DMS53 treated with DMSO at 0.1 percent for 48 hours (cell line): ENCODE data around the gene MCM10.

ENCODE experiments used
- DNase-seq: peaks from one replicate; lab custom pipeline; 2025; ENCODE audit not compliant: unreplicated experiment; lab: John Stamatoyannopoulos, UW

The MCM10 gene

DNA sequence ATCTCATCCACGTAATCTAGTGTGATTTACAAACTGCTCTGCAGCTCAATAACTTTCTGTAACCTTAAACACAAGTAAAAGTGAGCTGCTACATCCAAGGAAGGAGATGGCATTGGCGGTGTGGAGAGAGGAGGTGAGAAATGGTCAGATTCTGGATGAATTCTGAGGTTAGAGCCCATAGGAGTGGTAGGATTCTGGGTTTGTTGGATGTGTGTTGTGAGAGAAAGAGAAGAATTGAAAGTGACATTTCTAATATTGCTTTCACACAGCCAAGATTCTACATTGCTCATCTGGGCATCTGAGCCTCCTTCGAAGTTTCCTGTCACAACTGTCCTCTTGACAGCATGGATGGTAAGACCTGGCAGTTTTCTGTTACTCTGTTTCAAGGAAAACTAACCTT, 2.5 kb downstream of the MCM10 start:
- DNase-seq, result no peak

DNA sequence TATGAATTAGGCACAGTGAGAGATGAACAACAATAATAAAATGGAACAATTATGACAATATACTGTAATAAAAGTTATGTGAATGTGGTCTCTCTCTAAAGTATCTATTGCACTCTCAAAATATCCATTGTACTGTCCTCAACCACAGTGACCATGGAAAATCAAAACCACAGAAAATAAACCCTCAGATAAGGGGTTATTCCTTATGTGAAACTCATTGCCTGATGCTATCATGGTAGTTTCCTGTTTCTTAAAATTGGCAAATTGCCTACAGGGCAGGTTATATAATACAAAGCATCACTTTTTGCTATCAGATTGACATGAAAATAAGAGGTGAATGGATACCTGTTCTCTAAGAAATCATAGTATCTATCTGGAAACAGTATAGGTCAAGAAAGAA, 3.8 kb downstream of the MCM10 start:
- no peak for DNase-seq

DNA sequence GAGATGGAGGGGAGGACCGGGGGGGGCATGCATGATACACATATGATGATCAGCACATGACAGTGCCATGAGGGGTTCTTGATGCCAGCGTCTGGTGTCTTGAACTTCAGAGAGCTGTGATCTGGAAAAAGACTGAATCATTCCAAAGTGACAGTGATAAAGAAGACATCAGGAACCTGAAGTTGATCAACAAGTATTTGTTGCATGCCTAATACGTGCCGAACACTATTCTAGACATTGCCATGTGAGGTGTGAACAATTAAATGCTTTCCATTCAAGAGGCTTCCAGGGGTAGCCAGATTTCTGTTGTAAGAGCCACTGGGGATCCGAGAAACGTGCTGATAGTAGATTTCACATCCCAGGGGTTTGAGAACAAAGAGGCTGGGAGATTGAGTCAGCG, 6.2 kb downstream of the MCM10 start:
- no peak for DNase-seq

GRCh38 chr10:13168781-13169180, 7.4 kb downstream of the MCM10 start:
- DNase-seq, result no peak

- no peak for DNase-seq
These were observed 12.3 kb downstream of the MCM10 start for GRCh38 chr10:13173616-13174015.

DNA sequence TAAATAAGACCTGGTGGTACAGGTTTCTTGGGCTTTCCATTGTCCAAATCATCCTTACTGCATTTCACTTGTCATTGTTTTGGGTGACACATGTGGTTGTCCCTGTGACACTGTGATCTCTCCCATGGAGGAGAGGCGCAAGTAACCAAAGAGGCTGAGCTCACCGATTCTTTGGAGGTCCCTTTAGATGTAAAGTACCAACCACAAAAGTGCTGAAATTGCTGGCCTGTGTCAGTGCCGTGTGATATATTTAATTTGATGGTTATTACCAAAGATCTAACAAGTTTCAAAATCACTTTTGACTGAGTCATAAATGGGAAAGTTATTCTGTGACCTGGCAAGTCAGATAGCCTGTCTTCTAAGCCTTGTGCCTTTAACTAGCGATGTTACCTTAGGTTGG, 19.4 kb downstream of the MCM10 start:
- DNase-seq, result no peak

DNA sequence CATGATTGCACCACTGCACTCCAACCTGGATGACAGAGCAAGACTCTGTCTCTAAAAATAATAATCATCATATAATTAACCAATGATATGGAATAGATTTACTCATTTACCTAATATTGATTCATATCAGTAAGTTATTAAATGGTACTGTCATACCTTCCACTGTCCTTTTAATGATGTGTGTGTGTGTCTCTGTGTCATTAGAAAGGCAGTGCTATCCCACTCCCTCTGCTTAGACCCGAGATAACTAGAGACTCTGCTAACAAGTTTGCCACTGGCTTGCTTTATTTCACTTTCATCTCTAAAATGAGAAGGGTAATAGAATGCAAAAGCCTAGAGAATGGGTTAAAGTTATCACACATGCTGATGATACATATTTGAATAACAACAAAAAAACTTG, 21.1 kb downstream of the MCM10 start:
- no peak for DNase-seq

- DNase-seq, result no peak
These were observed 22.3 kb downstream of the MCM10 start for GRCh38 chr10:13183625-13184024.

DNA sequence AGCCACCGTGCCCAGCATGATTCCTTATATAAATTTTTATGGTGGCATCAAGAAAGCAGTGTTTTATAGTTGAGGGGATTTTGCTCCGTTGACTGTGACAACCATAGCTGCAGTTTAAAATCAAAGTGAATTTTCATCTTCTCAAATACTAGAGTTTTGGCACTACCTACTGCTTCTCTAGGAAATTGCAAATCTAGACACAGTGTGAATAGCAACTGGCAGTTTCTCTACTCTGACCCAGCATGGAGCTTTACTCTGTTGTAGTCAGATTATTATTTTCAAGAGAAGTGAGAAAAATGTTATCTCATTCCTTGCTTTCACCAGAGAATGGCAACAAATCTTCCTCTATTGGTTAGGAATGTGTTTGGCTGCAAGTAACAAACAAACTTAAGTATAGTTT, 22.9 kb downstream of the MCM10 start:
- DNase-seq, result no peak

GRCh38 chr10:13184730-13185514, 23.6 kb downstream of the MCM10 start:
- no peak for DNase-seq

DNA sequence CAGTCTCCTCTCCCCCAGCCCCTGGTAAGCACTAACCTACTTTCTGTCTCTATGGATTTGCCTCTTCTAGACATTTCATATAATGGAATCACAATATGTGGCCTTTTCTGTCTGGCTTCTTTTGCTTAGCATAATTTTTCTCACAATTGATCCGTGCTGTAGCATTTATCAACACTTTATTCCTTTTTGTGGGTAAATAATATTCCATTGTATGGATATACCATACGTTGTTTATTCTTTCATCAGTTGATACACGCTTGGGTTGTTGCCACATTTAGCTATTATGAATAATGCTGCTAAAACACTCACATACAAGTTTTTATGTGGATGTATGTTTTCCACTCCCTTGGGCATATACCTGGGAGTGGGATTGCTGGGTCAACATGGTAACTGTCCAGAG, 25.8 kb downstream of the MCM10 start:
- DNase-seq, result no peak

- DNase-seq, result no peak
These were observed 27.2 kb downstream of the MCM10 start for GRCh38 chr10:13188593-13188992.

DNA sequence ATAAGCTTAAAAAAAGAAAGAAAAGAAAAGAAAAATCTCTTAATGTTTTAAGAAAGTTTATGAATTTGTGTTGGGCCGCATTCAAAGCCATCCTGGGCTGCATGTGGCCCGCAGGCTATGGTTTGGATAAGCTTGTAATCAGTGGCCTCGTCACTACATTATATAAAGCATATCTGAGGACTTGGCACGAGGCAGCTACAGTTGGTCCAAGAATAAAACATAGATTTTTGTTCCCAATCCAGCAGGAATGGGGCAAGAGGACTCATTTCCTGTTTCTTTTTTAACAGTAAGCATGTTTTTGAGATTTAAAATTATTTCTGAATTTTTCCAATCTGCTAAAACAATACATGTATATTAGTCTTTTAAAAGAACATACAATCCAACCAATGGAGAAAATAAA, 28.6 kb downstream of the MCM10 start:
- no peak for DNase-seq

DNA sequence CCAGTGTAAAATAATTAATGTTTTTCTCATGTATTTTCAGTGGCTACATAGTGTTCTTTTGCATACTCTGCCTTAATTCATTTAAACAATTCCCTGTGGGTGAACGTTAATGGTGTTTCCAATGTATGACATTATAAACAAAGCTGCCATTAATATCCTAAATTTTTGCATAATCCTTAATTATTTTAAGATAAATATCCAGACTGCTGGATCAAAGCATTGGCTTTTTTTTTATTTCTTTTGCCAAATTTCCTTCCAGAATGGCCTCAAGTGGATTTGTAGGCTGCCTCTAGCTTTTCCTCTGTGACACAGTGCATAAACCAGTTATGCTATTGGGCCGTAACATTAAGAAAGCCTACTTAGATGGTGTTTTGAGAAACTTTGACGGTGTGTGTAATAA, 29.5 kb downstream of the MCM10 start:
- no peak for DNase-seq

DNA sequence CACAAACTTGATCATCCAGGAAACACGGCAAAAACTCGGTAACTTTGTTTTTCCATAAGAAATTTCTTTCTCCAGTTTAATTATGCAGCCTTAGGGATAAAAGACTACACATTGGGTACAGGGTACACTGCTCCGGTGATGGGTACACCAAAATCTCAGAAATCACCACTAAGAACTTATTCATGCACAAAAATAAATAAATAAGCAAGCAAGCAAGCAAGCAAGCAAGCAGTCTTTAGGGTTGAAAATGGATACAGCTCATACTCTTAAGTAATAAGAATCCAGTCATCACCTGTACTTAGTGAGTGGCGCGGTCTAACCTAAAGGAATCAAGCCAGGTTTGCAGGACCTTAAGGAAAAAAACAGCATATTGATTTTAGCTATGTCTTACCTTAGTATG, 30.0 kb downstream of the MCM10 start:
- no peak for DNase-seq

DNA sequence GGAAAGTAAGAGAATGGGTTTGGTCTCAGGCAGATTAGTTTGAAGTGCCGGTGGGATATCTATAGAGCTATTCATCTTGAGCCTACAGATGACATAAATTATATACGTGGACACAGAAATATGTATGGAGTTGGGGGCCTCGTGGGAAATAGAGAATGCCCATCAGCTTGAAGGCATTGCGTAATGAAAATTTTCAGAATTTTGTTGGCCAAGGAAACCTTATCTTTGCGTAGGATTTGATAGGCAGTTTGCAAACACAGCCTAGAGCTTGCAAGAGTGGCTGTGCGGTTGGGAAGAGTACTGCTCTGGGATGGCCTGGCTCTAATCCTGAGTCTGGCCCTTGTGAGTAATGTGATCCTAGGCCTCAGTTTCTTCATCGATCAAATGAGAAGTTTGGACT, 32.3 kb downstream of the MCM10 start:
- DNase-seq, result no peak

DNA sequence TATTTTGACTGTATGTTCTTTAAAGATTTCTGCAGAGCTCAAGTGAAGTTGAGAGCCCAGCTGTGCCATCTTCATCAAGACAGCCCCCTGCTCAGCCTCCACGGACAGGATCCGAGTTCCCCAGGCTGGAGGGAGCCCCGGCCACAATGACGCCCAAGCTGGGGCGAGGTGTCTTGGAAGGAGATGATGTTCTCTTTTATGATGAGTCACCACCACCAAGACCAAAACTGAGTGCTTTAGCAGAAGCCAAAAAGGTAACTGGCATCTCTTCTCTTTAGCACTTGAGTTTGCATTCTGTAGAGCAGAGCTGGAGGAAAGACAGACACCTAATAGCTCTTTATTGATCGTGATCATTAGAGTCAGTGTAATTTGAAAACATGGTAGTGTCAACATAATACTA, 33.7 kb downstream of the MCM10 start:
- DNase-seq, result no peak

GRCh38 chr10:13201132-13201531, 39.8 kb downstream of the MCM10 start:
- no peak for DNase-seq

DNA sequence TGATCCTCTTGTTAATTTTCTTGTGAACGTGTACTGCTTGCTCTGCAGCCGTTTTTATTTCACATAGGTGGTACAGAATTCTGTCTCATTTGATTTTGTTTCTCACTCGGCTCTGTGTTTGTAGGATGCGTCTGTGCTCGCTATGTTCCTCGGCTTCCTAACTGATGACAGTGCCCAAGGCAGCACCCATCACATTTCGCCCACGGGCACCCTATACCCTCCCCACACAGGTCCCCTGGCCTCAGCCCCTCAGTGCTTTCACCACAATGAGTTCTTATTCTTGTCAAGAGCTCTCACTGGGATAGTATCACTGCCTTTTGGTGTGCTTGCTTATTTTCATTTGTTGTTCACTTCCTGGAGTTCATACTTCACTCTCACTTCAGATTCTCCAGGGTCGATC, 44.7 kb downstream of the MCM10 start:
- no peak for DNase-seq

DNA sequence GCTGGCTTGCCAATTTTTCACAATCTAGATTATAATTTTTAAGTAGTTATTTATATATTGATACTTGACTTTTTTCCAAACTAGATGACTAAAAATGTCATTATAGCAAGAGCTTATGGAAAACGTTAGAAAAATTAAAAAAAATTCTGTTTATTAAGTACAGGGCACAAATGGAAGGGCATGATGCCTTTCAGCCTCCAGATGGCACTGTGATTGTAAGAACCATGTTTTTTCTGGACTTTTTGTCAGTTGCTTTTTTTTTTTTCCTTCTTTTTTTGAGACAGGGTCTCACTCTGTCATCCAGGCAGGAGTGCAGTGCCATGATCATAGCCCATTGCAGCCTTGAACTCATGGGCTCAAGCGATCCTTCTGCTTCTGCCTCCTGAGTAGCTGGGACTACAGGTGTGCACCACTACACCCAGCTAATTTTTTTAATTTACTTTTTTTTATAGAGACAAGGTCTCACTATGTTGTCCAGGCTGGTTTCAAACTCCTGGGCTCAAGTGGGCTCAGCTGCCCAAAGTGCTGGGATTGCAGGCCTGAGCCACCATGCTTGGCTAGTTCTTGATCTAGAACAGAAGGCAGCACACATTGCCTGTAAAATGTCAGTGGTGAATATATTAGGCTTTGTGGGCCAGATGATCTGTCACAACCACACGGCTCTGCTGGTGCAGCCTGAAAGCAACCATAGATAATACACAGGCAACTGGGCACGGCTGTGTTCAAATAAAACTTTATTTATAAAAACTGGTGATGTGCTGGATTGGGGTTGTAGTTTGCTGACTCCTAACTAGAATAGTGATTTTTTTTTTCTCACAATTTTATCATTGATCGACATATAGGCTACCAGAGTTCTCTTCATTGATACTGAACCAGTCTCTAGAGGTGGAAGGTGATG, 45.4 kb downstream of the MCM10 start:
- DNase-seq, result peak; percentile 6

DNA sequence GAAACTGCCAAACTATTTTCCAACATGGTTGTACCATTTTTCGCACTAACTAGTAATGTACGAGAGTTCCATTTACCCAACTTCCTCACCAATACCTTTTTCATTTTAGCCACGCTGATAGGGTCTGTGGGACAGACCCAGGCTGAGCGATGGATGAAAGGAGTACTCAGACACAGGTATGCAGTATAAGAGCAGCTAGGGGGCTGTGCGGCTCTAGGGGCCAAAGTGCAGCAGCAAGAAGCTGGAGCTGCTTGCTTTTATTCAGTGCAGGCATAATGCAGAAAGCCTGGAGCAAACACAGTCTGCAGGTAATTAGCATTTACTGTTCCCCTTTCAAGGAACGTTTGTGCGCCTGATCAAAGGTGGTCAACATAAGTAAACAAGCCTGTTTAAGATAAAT, 51.8 kb downstream of the MCM10 start:
- DNase-seq, result no peak

- no peak for DNase-seq
These were observed 57.5 kb downstream of the MCM10 start for GRCh38 chr10:13218878-13219277.
